M059J (cell line): ENCODE data around the gene NKD2. TPM values are rescaled to one million over a fixed set of nuclear protein-coding genes. Genes with fewer than 3 reads are reported as not detected.
"Not testable (repeated sequence)": the region's sequence is repeated elsewhere in the genome, so short reads cannot be mapped to it uniquely, and the experiment has no call there.

Experiments
- DNase-seq: peaks from one replicate; pipeline ENCODE4 v3.0.0-alpha.2; 2012; ENCODE audit warnings: low read depth
- total RNA-seq: library from RNA; depleted of rRNA; stranded (reverse); fragments of >200 nt; shearing (Covaris generic); gene quantifications from 2 replicates; pipeline ENCODE4 v1.2.3, GENCODE V29; 2014; rRNA removed

NKD2 gene
- total RNA-seq, result 0.17 and 0.32 TPM in 2 replicates

- DNase-seq, result no peak
These were observed at the start of gene NKD2 for GRCh38 chr5:1008451-1009358. Gene NKD2 (plus strand): TSS chr5:1008802. CDS start chr5:1009058, 256 bp downstream.

- DNase-seq, result no peak
These were observed 48.7 kb upstream of the NKD2 start for GRCh38 chr5:959581-960531.

GRCh38 chr5:960551-960950 is 48.1 kb upstream of the NKD2 start:
- no peak for DNase-seq

- DNase-seq, result no peak
These were observed 47.4 kb upstream of the NKD2 start for GRCh38 chr5:961002-961710.

GRCh38 chr5:961711-962240 is 46.8 kb upstream of the NKD2 start:
- no peak for DNase-seq

- no peak for DNase-seq
These were observed 46.2 kb upstream of the NKD2 start for GRCh38 chr5:962386-962785.

- no peak for DNase-seq
These were observed 45.8 kb upstream of the NKD2 start for GRCh38 chr5:962801-963200.

- no peak for DNase-seq
These were observed 45.3 kb upstream of the NKD2 start for GRCh38 chr5:963310-963672.

GRCh38 chr5:963673-964531 is 44.7 kb upstream of the NKD2 start:
- no peak for DNase-seq

- DNase-seq, result no peak
These were observed 43.8 kb upstream of the NKD2 start for GRCh38 chr5:964821-965220.

GRCh38 chr5:965604-966344 is 42.8 kb upstream of the NKD2 start:
- no peak for DNase-seq

- DNase-seq, result no peak
These were observed 42.3 kb upstream of the NKD2 start for GRCh38 chr5:966345-966710.

- no peak for DNase-seq
These were observed 41.7 kb upstream of the NKD2 start for GRCh38 chr5:966941-967340.

GRCh38 chr5:968881-969280 is 39.7 kb upstream of the NKD2 start:
- no peak for DNase-seq

- peak; percentile 16 for DNase-seq
These were observed 39.2 kb upstream of the NKD2 start for GRCh38 chr5:969408-969839.

- DNase-seq, result not testable (repeated sequence)
These were observed 36.0 kb upstream of the NKD2 start for GRCh38 chr5:972575-972974.

GRCh38 chr5:976849-977751 is 31.5 kb upstream of the NKD2 start:
- no peak for DNase-seq

GRCh38 chr5:978054-978453 is 30.5 kb upstream of the NKD2 start:
- no peak for DNase-seq

- DNase-seq, result no peak
These were observed 29.9 kb upstream of the NKD2 start for GRCh38 chr5:978693-979092.
